ENCODE measurements around the gene NOTO.

GRCh38 chr2:73187549-73187948 lies 14.8 kb upstream of the NOTO start:
- TF ChIP-seq CTCF (IDR thresholded peaks at IDR 0.05) (no peak), POLR2A (IDR thresholded peaks at IDR 0.05) (no peak)

All from adrenal gland (tissue), 5 donors.